ENCODE results near the gene ATL3.

GRCh38 chr11:63652671-63653070 lies 18.5 kb downstream of the ATL3 start:
- TF ChIP-seq CTCF (IDR thresholded peaks at IDR 0.05) (no peak), EZH2 (IDR thresholded peaks at IDR 0.05; ENCODE audit: borderline replicate concordance, insufficient read depth, low read depth, low read length, poor library complexity, severe bottlenecking) (no peak)
